H1 (cell line): Measurements from ENCODE around the gene LTBP1.

Experiments
- CBX8 ChIP-seq: fragments of 300-800, 300-1000 bp; sonication (generic); IDR thresholded peaks from 2 replicates; pipeline ENCODE4 v1.7.1; 2016; ENCODE audit warnings: low read depth, low read length, borderline replicate concordance
- CTCF ChIP-seq, 3 experiments: IDR thresholded peaks; 1 replicate in 2 of 3; 2 replicates in 1 of 3; pipeline versions ENCODE4 v1.5.1 to v1.6.1; 2011; ENCODE audit warnings: low read length in 3 of 3, mild to moderate bottlenecking in 3 of 3, inconsistent platforms in 2 of 3, low read depth in 1 of 3, moderate library complexity in 1 of 3; ENCODE audit not compliant: insufficient read depth in 1 of 3; ENCODE audit errors: control extremely low read depth in 1 of 3
- EP300 ChIP-seq, 2 experiments: IDR thresholded peaks; 1 replicate in 1 of 2; 2 replicates in 1 of 2; pipeline ENCODE4 v1.6.1; 2011 to 2012; ENCODE audit warnings: low read depth in 2 of 2, low read length in 2 of 2, mild to moderate bottlenecking in 2 of 2, borderline replicate concordance in 1 of 2, inconsistent platforms in 1 of 2, moderate library complexity in 1 of 2
- POLR2AphosphoS5 ChIP-seq: IDR thresholded peaks from 2 replicates; pipeline ENCODE4 v1.6.1; 2011; ENCODE audit warnings: low read depth, low read length
- RAD21 ChIP-seq, 2 experiments: IDR thresholded peaks in 1 of 2; conservative IDR thresholded peaks in 1 of 2; 2 replicates each; pipeline ENCODE4 v1.6.1; 2011; ENCODE audit warnings: low read depth in 2 of 2, low read length in 2 of 2, improper control_type of control experiment in 1 of 2, inconsistent platforms in 1 of 2, mild to moderate bottlenecking in 1 of 2, moderate library complexity in 1 of 2
- TBP ChIP-seq: IDR thresholded peaks from 2 replicates; pipeline ENCODE4 v1.6.1; 2011; ENCODE audit warnings: low read depth, low read length, improper control_type of control experiment

- TF ChIP-seq EP300 (IDR thresholded peaks at IDR 0.05; ENCODE audit: borderline replicate concordance in 1 of 2, low read depth in 2 of 2, low read length in 2 of 2) (no peak), TBP (no peak), CTCF (IDR thresholded peaks at IDR 0.05; ENCODE audit: control extremely low read depth in 1 of 3, insufficient read depth in 1 of 3, low read depth in 1 of 3, low read length in 3 of 3) (no peak), CBX8 (no peak), RAD21 (IDR thresholded peaks at IDR 0.05 in 1 of 2, conservative IDR thresholded peaks at IDR 0.05 in 1 of 2; ENCODE audit: low read depth in 2 of 2, low read length in 2 of 2) (no peak), POLR2AphosphoS5 (no peak)
Observed at GRCh38 chr2:33351781-33352180, 405.0 kb downstream of the LTBP1 start.
